ENCODE data around the gene ZBTB46.

Gene ZBTB46

DNA sequence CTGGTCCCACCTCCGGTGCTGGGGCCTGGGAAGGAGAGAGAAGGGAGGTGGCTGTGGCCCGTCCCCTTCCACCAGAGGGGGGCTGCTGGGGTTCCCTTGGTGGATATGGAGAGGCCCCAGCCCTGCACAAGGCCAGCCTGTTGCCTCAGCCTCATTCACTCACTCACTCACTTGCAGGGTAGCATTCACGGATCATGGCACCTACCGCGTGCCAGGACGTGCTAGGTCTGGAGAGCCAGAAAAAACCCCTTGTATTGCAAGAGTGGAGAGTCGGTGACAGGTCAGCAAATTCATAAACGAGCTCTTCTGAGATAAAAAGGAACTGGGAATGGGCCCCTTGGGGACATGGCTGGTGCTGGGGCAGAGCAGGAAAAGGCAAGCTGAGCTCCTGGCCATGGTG is 6.4 kb upstream of the ZBTB46 start:
- Histone ChIP-seq H2AFZ (ENCODE audit: low read depth, low read length) (no peak overlapping the region), H3K79me2 (ENCODE audit: insufficient read depth, low read length) (no peaks in the 10 kb centered on the region), H4K20me1 (ENCODE audit: insufficient read depth, low read length) (peaks cover 6% of the 10 kb centered on the region), H3K9me3 (ENCODE audit: insufficient read depth, low read length, severe bottlenecking) (no peaks in the 10 kb centered on the region), H3K27me3 (ENCODE audit: insufficient read depth, low read length, poor library complexity) (peaks cover 2% of the 10 kb centered on the region), H3K9ac (ENCODE audit: low read depth, low read length) (no peak overlapping the region), H3K27ac (ENCODE audit: low read length) (no peak overlapping the region), H3K4me2 (ENCODE audit: insufficient read depth, low read length) (no peak overlapping the region), H3K4me3 (ENCODE audit: low read depth in 1 of 2, low read length in 2 of 2) (no peak overlapping the region), H3K36me3 (ENCODE audit: insufficient read depth, low read length) (no peaks in the 10 kb centered on the region), H3K4me1 (ENCODE audit: insufficient read depth, low read length) (no peaks in the 10 kb centered on the region)
- ATAC-seq (ENCODE audit: insufficient read depth, low read depth) (no peak), DNase-seq (no peak)
- no peak for TF ChIP-seq EZH2 (IDR thresholded peaks at IDR 0.05; ENCODE audit: borderline replicate concordance, low read depth, low read length, severe bottlenecking)
- TF ChIP-seq, protein P1, sequence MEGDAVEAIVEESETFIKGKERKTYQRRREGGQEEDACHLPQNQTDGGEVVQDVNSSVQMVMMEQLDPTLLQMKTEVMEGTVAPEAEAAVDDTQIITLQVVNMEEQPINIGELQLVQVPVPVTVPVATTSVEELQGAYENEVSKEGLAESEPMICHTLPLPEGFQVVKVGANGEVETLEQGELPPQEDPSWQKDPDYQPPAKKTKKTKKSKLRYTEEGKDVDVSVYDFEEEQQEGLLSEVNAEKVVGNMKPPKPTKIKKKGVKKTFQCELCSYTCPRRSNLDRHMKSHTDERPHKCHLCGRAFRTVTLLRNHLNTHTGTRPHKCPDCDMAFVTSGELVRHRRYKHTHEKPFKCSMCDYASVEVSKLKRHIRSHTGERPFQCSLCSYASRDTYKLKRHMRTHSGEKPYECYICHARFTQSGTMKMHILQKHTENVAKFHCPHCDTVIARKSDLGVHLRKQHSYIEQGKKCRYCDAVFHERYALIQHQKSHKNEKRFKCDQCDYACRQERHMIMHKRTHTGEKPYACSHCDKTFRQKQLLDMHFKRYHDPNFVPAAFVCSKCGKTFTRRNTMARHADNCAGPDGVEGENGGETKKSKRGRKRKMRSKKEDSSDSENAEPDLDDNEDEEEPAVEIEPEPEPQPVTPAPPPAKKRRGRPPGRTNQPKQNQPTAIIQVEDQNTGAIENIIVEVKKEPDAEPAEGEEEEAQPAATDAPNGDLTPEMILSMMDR (IDR thresholded peaks at IDR 0.05; ENCODE audit: borderline replicate concordance, extremely low read depth, low read length, poor library complexity, severe bottlenecking), result no peak

DNA sequence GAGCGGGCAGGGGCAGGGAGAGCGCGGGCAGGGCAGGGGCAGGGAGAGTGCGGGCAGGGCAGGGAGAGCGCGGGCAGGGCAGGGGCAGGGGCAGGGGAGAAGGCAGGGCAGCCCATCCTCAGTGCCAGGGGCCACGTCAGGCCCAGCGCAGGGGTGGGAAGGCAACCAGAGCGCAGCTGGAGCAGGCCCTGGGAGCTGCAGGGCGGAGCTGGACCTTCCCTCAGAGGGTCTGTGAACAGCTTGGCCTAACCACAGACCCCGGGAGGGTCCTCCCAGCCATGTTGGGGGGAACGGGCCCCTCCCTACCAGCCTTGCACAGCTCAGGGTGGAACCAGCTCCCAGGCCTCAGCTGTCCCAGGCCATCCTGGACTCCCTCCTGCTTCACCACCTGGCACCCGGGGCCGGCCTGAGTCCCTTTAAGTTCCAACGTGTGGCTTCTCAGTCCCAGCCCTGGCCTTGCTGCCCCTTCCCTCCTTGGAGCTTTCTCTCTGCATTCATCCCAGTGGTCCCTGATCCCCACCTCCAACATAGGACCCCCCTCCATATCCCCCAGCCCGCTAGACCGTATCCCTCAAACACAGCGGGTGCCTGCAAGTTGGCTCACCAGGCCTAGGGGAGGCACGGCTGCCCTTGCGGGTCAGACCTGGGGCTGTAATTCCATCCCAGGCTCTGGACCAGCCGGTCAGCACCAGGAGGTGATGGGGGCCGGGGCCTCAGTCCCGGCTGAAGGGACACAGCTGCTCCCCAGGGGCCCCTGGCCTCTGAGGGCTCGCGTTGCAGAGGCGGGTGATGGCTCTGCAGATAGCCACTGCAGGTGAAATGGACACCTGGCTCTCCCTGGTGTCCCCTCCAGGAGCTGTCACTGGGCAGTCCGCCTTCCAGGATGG is 5.6 kb upstream of the ZBTB46 start:
- Histone ChIP-seq H3K4me3 (ENCODE audit: low read depth in 1 of 2, low read length in 2 of 2) (no peak overlapping the region), H3K27me3 (ENCODE audit: insufficient read depth, low read length, poor library complexity) (no peaks in the 10 kb centered on the region), H3K4me2 (ENCODE audit: insufficient read depth, low read length) (no peak overlapping the region), H3K9ac (ENCODE audit: low read depth, low read length) (no peak overlapping the region), H3K9me3 (ENCODE audit: insufficient read depth, low read length, severe bottlenecking) (no peaks in the 10 kb centered on the region), H3K36me3 (ENCODE audit: insufficient read depth, low read length) (no peaks in the 10 kb centered on the region), H2AFZ (ENCODE audit: low read depth, low read length) (no peak overlapping the region), H3K79me2 (ENCODE audit: insufficient read depth, low read length) (no peaks in the 10 kb centered on the region), H4K20me1 (ENCODE audit: insufficient read depth, low read length) (peaks cover 6% of the 10 kb centered on the region), H3K4me1 (ENCODE audit: insufficient read depth, low read length) (no peaks in the 10 kb centered on the region), H3K27ac (ENCODE audit: low read length) (no peak overlapping the region)
- TF ChIP-seq EZH2 (IDR thresholded peaks at IDR 0.05; ENCODE audit: borderline replicate concordance, low read depth, low read length, severe bottlenecking), result no peak
- TF ChIP-seq, protein P1 (IDR thresholded peaks at IDR 0.05; ENCODE audit: borderline replicate concordance, extremely low read depth, low read length, poor library complexity, severe bottlenecking), result no peak
- no peak for DNase-seq
- no peak for ATAC-seq (ENCODE audit: insufficient read depth, low read depth)

DNA sequence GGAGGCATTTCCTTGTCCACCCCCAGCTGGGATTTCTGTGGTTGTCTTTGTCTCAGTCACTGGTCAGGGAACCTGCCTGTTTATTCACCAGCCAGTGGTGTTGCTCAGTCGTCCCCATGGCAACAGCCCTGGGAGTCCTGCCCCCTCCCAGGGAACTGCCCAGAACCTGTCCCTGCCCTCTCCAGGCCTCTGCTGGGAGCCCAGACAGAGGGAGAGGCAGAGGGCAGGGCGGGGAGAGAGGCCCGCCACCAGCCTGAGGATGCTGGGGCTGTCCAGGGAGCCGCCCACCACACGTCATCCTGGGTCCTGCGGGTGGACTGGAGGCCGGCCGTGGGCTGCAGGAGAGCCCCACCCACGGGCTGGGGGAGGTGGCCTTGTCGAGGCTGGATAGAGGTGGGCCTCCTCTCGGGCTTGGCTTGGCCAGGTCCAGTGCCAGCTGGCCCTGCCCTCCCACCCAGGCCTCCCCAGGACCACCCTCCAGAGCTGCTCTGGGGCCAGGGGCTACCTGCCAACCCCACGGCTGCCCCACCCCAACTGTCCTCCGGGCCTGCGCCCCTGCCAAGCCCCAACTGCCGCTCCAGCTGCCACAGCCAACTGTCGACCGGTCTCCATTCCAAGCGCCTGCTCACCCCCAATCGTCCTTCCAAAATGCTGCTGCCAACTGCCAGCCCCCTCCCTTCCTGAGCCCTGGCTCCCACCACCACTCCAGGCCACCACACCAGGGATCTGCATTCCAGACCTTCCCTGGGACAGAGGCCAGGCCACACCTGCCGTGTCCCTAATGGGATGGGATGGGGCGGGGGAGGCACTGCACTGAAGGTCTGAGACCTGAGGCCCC is 4.2 kb upstream of the ZBTB46 start:
- no peak overlapping the region for H3K4me2 ChIP-seq (ENCODE audit: insufficient read depth, low read length)

More for the DNA sequence above, 4.2 kb upstream of the ZBTB46 start:
- no peaks in the 10 kb centered on the region for H3K36me3 ChIP-seq (ENCODE audit: insufficient read depth, low read length)
- no peak overlapping the region for H3K9ac ChIP-seq (ENCODE audit: low read depth, low read length)
- no peaks in the 10 kb centered on the region for H3K27me3 ChIP-seq (ENCODE audit: insufficient read depth, low read length, poor library complexity)
- peaks cover 6% of the 10 kb centered on the region for H4K20me1 ChIP-seq (ENCODE audit: insufficient read depth, low read length)
- TF ChIP-seq, protein P1 (IDR thresholded peaks at IDR 0.05; ENCODE audit: borderline replicate concordance, extremely low read depth, low read length, poor library complexity, severe bottlenecking), result no peak
- no peak for TF ChIP-seq EZH2 (IDR thresholded peaks at IDR 0.05; ENCODE audit: borderline replicate concordance, low read depth, low read length, severe bottlenecking)
- H3K27ac ChIP-seq (ENCODE audit: low read length), result no peak overlapping the region
- no peak overlapping the region for H3K4me3 ChIP-seq (ENCODE audit: low read depth in 1 of 2, low read length in 2 of 2)
- H3K4me1 ChIP-seq (ENCODE audit: insufficient read depth, low read length), result no peaks in the 10 kb centered on the region
- H2AFZ ChIP-seq (ENCODE audit: low read depth, low read length), result no peak overlapping the region
- DNase-seq (no peak), ATAC-seq (ENCODE audit: insufficient read depth, low read depth) (no peak)
- H3K79me2 ChIP-seq (ENCODE audit: insufficient read depth, low read length), result no peaks in the 10 kb centered on the region
- no peaks in the 10 kb centered on the region for H3K9me3 ChIP-seq (ENCODE audit: insufficient read depth, low read length, severe bottlenecking)

Measured in DND-41 (cell line).